Measurements from ENCODE around the gene TBC1D13. TPM values are rescaled to one million over a fixed set of nuclear protein-coding genes. Genes with fewer than 3 reads are reported as not detected.

TBC1D13 gene
- total RNA-seq, 1 donor from 2014 or later = 24.3 TPM

GRCh38 chr9:128805661-128806060 is 18.6 kb downstream of the TBC1D13 start:
- Histone ChIP-seq H3K4me1 (ENCODE audit: insufficient read depth, low read length) (no peaks in the 10 kb centered on the region), H3K27me3 (ENCODE audit: insufficient read depth, low read length) (no peaks in the 10 kb centered on the region), H3K79me2 (ENCODE audit: insufficient read depth, low read length) (no peaks in the 10 kb centered on the region), H3K9me3 (ENCODE audit: insufficient read depth, low read depth, low read length) (no peaks in the 10 kb centered on the region), H2AFZ (ENCODE audit: low read depth, low read length) (no peak overlapping the region), H3K9ac (ENCODE audit: low read length) (no peak overlapping the region), H3K27ac (ENCODE audit: low read depth, low read length) (no peak overlapping the region), H3K4me3 (ENCODE audit: insufficient read depth, low read depth, low read length) (no peak overlapping the region), H4K20me1 (ENCODE audit: insufficient read depth, low read length) (no peaks in the 10 kb centered on the region), H3K4me2 (ENCODE audit: low read length) (no peak overlapping the region), H3K36me3 (ENCODE audit: insufficient read depth, low read length) (peaks cover 13% of the 10 kb centered on the region)
- FAIRE-seq (no peak), DNase-seq (ENCODE audit: low read depth) (no peak)
- H3K4me1 Mint-ChIP-seq (ENCODE audit: low read depth, unreplicated experiment) = no peaks in the 10 kb centered on the region
- no peak overlapping the region for H3K27ac Mint-ChIP-seq (ENCODE audit: unreplicated experiment)
- no peak for TF ChIP-seq EZH2 (IDR thresholded peaks at IDR 0.05; ENCODE audit: insufficient read depth, low read length)
- TF ChIP-seq CTCF (IDR thresholded peaks at IDR 0.05; ENCODE audit: insufficient read depth, low read depth, low read length) = no peak
- no peak overlapping the region for H3K4me3 Mint-ChIP-seq (ENCODE audit: unreplicated experiment)
- H3K27me3 Mint-ChIP-seq (ENCODE audit: low read depth, unreplicated experiment) = no peaks in the 10 kb centered on the region
- peaks cover 17% of the 10 kb centered on the region for H3K36me3 Mint-ChIP-seq (ENCODE audit: low read depth, unreplicated experiment)
- H3K9me3 Mint-ChIP-seq (ENCODE audit: unreplicated experiment) = no peaks in the 10 kb centered on the region

- Mint-ChIP-seq H3K27me3 (ENCODE audit: low read depth, unreplicated experiment) (no peaks in the 10 kb centered on the region), H3K9me3 (ENCODE audit: unreplicated experiment) (no peaks in the 10 kb centered on the region)
- H3K4me3 ChIP-seq (ENCODE audit: insufficient read depth, low read depth, low read length) = no peak overlapping the region
Measured at GRCh38 chr9:128807827-128808226, 20.8 kb downstream of the TBC1D13 start.

More at GRCh38 chr9:128807827-128808226, 20.8 kb downstream of the TBC1D13 start:
- Mint-ChIP-seq H3K4me3 (ENCODE audit: unreplicated experiment) (no peak overlapping the region), H3K36me3 (ENCODE audit: low read depth, unreplicated experiment) (peaks cover 7% of the 10 kb centered on the region), H3K4me1 (ENCODE audit: low read depth, unreplicated experiment) (no peaks in the 10 kb centered on the region), H3K27ac (ENCODE audit: unreplicated experiment) (no peak overlapping the region)
- Histone ChIP-seq H3K27me3 (ENCODE audit: insufficient read depth, low read length) (no peaks in the 10 kb centered on the region), H3K9me3 (ENCODE audit: insufficient read depth, low read depth, low read length) (no peaks in the 10 kb centered on the region), H3K27ac (ENCODE audit: low read depth, low read length) (no peak overlapping the region), H3K36me3 (ENCODE audit: insufficient read depth, low read length) (peaks cover 12% of the 10 kb centered on the region), H2AFZ (ENCODE audit: low read depth, low read length) (no peak overlapping the region), H3K79me2 (ENCODE audit: insufficient read depth, low read length) (no peaks in the 10 kb centered on the region), H4K20me1 (ENCODE audit: insufficient read depth, low read length) (no peaks in the 10 kb centered on the region), H3K4me2 (ENCODE audit: low read length) (no peak overlapping the region), H3K9ac (ENCODE audit: low read length) (no peak overlapping the region), H3K4me1 (ENCODE audit: insufficient read depth, low read length) (no peaks in the 10 kb centered on the region)
- FAIRE-seq (no peak), DNase-seq (ENCODE audit: low read depth) (no peak)
- TF ChIP-seq CTCF (IDR thresholded peaks at IDR 0.05; ENCODE audit: insufficient read depth, low read depth, low read length) = no peak
- no peak for TF ChIP-seq EZH2 (IDR thresholded peaks at IDR 0.05; ENCODE audit: insufficient read depth, low read length)
